ENCODE results near the gene C4orf50. TPM values are rescaled to one million over a fixed set of nuclear protein-coding genes. Genes with fewer than 3 reads are reported as not detected.

The C4orf50 gene
- total RNA-seq, 1 donor from 2014 or later: 0.16 TPM

- Mint-ChIP-seq H3K27ac (ENCODE audit: unreplicated experiment) (no peak overlapping the region), H3K4me1 (ENCODE audit: low read depth, unreplicated experiment) (no peaks in the 10 kb centered on the region), H3K27me3 (ENCODE audit: low read depth, unreplicated experiment) (peaks cover 63% of the 10 kb centered on the region), H3K36me3 (ENCODE audit: low read depth, unreplicated experiment) (no peaks in the 10 kb centered on the region), H3K4me3 (ENCODE audit: unreplicated experiment) (no peak overlapping the region), H3K9me3 (ENCODE audit: unreplicated experiment) (peaks cover 3% of the 10 kb centered on the region)
- Histone ChIP-seq H2AFZ (ENCODE audit: low read depth, low read length) (no peak overlapping the region), H3K9me3 (ENCODE audit: insufficient read depth, low read depth, low read length) (no peaks in the 10 kb centered on the region), H3K36me3 (ENCODE audit: insufficient read depth, low read length) (no peaks in the 10 kb centered on the region), H3K4me3 (ENCODE audit: insufficient read depth, low read depth, low read length) (no peak overlapping the region), H3K27me3 (ENCODE audit: insufficient read depth, low read length) (no peaks in the 10 kb centered on the region), H3K4me1 (ENCODE audit: insufficient read depth, low read length) (no peaks in the 10 kb centered on the region), H3K4me2 (ENCODE audit: low read length) (no peak overlapping the region), H3K9ac (ENCODE audit: low read length) (no peak overlapping the region), H3K27ac (ENCODE audit: low read depth, low read length) (no peak overlapping the region), H4K20me1 (ENCODE audit: insufficient read depth, low read length) (no peaks in the 10 kb centered on the region), H3K79me2 (ENCODE audit: insufficient read depth, low read length) (no peaks in the 10 kb centered on the region)
- DNase-seq (ENCODE audit: low read depth) (no peak), FAIRE-seq (no peak)
- TF ChIP-seq, protein P1, sequence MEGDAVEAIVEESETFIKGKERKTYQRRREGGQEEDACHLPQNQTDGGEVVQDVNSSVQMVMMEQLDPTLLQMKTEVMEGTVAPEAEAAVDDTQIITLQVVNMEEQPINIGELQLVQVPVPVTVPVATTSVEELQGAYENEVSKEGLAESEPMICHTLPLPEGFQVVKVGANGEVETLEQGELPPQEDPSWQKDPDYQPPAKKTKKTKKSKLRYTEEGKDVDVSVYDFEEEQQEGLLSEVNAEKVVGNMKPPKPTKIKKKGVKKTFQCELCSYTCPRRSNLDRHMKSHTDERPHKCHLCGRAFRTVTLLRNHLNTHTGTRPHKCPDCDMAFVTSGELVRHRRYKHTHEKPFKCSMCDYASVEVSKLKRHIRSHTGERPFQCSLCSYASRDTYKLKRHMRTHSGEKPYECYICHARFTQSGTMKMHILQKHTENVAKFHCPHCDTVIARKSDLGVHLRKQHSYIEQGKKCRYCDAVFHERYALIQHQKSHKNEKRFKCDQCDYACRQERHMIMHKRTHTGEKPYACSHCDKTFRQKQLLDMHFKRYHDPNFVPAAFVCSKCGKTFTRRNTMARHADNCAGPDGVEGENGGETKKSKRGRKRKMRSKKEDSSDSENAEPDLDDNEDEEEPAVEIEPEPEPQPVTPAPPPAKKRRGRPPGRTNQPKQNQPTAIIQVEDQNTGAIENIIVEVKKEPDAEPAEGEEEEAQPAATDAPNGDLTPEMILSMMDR (IDR thresholded peaks at IDR 0.05; ENCODE audit: insufficient read depth, low read depth, low read length): no peak
- no peak for TF ChIP-seq EZH2 (IDR thresholded peaks at IDR 0.05; ENCODE audit: insufficient read depth, low read length)
These were observed 47.7 kb downstream of the C4orf50 start for GRCh38 chr4:5970381-5971077.

GRCh38 chr4:5969777-5970176, 48.5 kb downstream of the C4orf50 start:
- no peak overlapping the region for H2AFZ ChIP-seq (ENCODE audit: low read depth, low read length)
- H3K4me2 ChIP-seq (ENCODE audit: low read length): no peak overlapping the region
- Mint-ChIP-seq H3K9me3 (ENCODE audit: unreplicated experiment) (peaks cover 3% of the 10 kb centered on the region), H3K36me3 (ENCODE audit: low read depth, unreplicated experiment) (no peaks in the 10 kb centered on the region), H3K27ac (ENCODE audit: unreplicated experiment) (no peak overlapping the region), H3K4me3 (ENCODE audit: unreplicated experiment) (no peak overlapping the region), H3K27me3 (ENCODE audit: low read depth, unreplicated experiment) (peaks cover 66% of the 10 kb centered on the region), H3K4me1 (ENCODE audit: low read depth, unreplicated experiment) (no peaks in the 10 kb centered on the region)
- no peaks in the 10 kb centered on the region for H3K36me3 ChIP-seq (ENCODE audit: insufficient read depth, low read length)
- no peaks in the 10 kb centered on the region for H3K27me3 ChIP-seq (ENCODE audit: insufficient read depth, low read length)
- no peak for TF ChIP-seq EZH2 (IDR thresholded peaks at IDR 0.05; ENCODE audit: insufficient read depth, low read length)
- TF ChIP-seq, protein P1 (IDR thresholded peaks at IDR 0.05; ENCODE audit: insufficient read depth, low read depth, low read length): no peak
- no peaks in the 10 kb centered on the region for H3K4me1 ChIP-seq (ENCODE audit: insufficient read depth, low read length)
- DNase-seq (ENCODE audit: low read depth) (no peak), FAIRE-seq (no peak)
- H3K27ac ChIP-seq (ENCODE audit: low read depth, low read length): no peak overlapping the region
- H4K20me1 ChIP-seq (ENCODE audit: insufficient read depth, low read length): no peaks in the 10 kb centered on the region
- H3K4me3 ChIP-seq (ENCODE audit: insufficient read depth, low read depth, low read length): no peak overlapping the region
- H3K9me3 ChIP-seq (ENCODE audit: insufficient read depth, low read depth, low read length): no peaks in the 10 kb centered on the region
- H3K79me2 ChIP-seq (ENCODE audit: insufficient read depth, low read length): no peaks in the 10 kb centered on the region
- no peak overlapping the region for H3K9ac ChIP-seq (ENCODE audit: low read length)

GRCh38 chr4:5969336-5969735, 48.9 kb downstream of the C4orf50 start:
- no peaks in the 10 kb centered on the region for H3K27me3 ChIP-seq (ENCODE audit: insufficient read depth, low read length)
- H2AFZ ChIP-seq (ENCODE audit: low read depth, low read length): no peak overlapping the region
- no peaks in the 10 kb centered on the region for H3K36me3 Mint-ChIP-seq (ENCODE audit: low read depth, unreplicated experiment)
- no peak for DNase-seq (ENCODE audit: low read depth)
- no peaks in the 10 kb centered on the region for H4K20me1 ChIP-seq (ENCODE audit: insufficient read depth, low read length)
- H3K4me2 ChIP-seq (ENCODE audit: low read length): no peak overlapping the region
- H3K27me3 Mint-ChIP-seq (ENCODE audit: low read depth, unreplicated experiment): peaks cover 63% of the 10 kb centered on the region
- no peaks in the 10 kb centered on the region for H3K36me3 ChIP-seq (ENCODE audit: insufficient read depth, low read length)
- no peak overlapping the region for H3K4me3 Mint-ChIP-seq (ENCODE audit: unreplicated experiment)
- H3K4me1 ChIP-seq (ENCODE audit: insufficient read depth, low read length): no peaks in the 10 kb centered on the region
- no peaks in the 10 kb centered on the region for H3K4me1 Mint-ChIP-seq (ENCODE audit: low read depth, unreplicated experiment)
- H3K79me2 ChIP-seq (ENCODE audit: insufficient read depth, low read length): no peaks in the 10 kb centered on the region
- TF ChIP-seq, protein P1 (IDR thresholded peaks at IDR 0.05; ENCODE audit: insufficient read depth, low read depth, low read length): no peak
- no peak for TF ChIP-seq EZH2 (IDR thresholded peaks at IDR 0.05; ENCODE audit: insufficient read depth, low read length)
- no peaks in the 10 kb centered on the region for H3K9me3 ChIP-seq (ENCODE audit: insufficient read depth, low read depth, low read length)
- no peak overlapping the region for H3K27ac ChIP-seq (ENCODE audit: low read depth, low read length)
- H3K9ac ChIP-seq (ENCODE audit: low read length): no peak overlapping the region
- no peak overlapping the region for H3K27ac Mint-ChIP-seq (ENCODE audit: unreplicated experiment)
- H3K9me3 Mint-ChIP-seq (ENCODE audit: unreplicated experiment): peaks cover 3% of the 10 kb centered on the region
- no peak for FAIRE-seq
- no peak overlapping the region for H3K4me3 ChIP-seq (ENCODE audit: insufficient read depth, low read depth, low read length)

Data from astrocyte (in vitro differentiated cells and primary cell).